Mucosa of descending colon (tissue), 3 donors: Measurements from ENCODE around the gene CIZ1. TPM values are rescaled to one million over a fixed set of nuclear protein-coding genes. Genes with fewer than 3 reads are reported as not detected.

Source experiments
- ATAC-seq: fragments of 200-7000 bp; cut with Tn5 transposase; one replicate; pipeline ENCODE4 v1.9.1; 2020; ENCODE audit warnings: mild to moderate bottlenecking, moderate library complexity
- DNase-seq, 3 donors: peaks; one replicate each; pipeline ENCODE4 v3.0.0-alpha.2; 2020
- H3K36me3 ChIP-seq: fragments of 200-600 bp; one replicate; pipeline ENCODE4 v1.8.0; 2021; ENCODE audit warnings: low read depth, mild to moderate bottlenecking
- H3K4me1 ChIP-seq: fragments of 200-600 bp; one replicate; pipeline ENCODE4 v1.8.0; 2021; ENCODE audit warnings: low read depth, mild to moderate bottlenecking
- H3K4me3 ChIP-seq: fragments of 200-600 bp; one replicate; pipeline ENCODE4 v1.8.0; 2021; ENCODE audit warnings: mild to moderate bottlenecking
- H3K9me3 ChIP-seq: fragments of 200-600 bp; one replicate; pipeline ENCODE4 v1.8.0; 2021; ENCODE audit warnings: mild to moderate bottlenecking
- intact Hi-C, 2 donors: fragments of 100-400 bp; cut with DNase I in 1 of 2; cut with micrococcal nuclease in 1 of 2; formaldehyde crosslinking; loops; one replicate each; pipeline versions ENCODE4 v1.11.0 to v1.11.1; 2022; cut with DNase I, micrococcal nuclease
- total RNA-seq, 3 donors: library from RNA; stranded (reverse); fragmentation: NEBNext Ultra II Directional in 2 of 3; extraction: Animal tissue kit (Norgen Biotek cat#: 25700) in 2 of 3; gene quantifications; one replicate each; pipeline versions ENCODE4 v1.2.1 to v1.2.4, GENCODE V29; 2021 to 2023
- TF ChIP-seq, protein P1 (sequence below): fragments of 200-600 bp; IDR thresholded peaks from one replicate; pipeline ENCODE4 v1.8.0; 2022; ENCODE audit warnings: antibody characterized with exemption, mild to moderate bottlenecking
- donor health status: DM: no; HTN: no; CAD: no; lungs with moderate emphysema.
- donor health status: DM: no; HTN: no; CAD: no.
- donor health status: DM: no; HTN: yes; CAD: no.

CIZ1 gene
- total RNA-seq, 3 donors from 2014 or later, result 88.0 to 176 (median 105) TPM

DNA sequence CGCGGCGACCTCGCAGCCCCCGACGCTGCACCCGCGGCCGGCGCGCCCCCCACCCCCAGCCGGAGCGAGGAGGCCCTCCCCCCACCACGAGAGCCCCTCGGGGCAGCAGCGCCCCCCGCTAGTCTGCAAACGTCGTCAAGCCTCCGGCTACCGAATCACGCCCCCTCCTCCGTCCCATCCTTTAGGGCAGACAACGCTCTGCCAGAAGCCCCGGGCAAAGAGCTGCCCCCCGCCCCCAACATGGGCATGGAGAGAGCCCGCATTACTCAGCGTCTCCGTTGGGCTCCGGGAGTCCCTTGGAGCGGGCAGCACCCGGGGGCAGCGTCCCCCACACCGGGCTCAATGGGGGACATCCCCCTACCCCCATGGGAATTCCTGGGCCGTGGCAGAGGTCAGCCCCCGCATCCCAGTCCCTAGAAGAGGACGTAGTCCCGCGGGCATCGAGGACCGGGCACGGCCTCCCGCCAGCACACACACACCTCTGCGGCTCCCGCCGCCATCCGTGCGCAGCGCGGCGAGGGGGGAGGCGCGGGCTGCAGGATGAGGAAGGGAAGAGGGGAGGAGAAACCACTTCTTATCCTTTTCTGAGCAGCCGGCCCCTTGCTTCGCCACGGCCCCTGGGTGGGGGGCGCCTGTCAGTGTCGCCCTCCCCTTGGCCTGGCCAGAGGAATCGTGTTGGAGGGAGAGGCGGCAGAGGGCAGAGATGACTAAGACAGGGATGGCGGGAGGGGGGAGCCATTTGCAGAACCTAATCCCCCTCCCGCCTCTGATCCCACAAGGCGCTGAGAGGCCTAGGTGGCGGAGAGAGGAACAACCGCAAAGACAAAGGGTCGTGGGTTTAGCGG is 12.6 kb upstream of the CIZ1 start:
- DNase-seq, result peak in 1 of 3 donors; percentile 56
- no peaks in the 10 kb centered on the region for H3K36me3 ChIP-seq
- H3K4me3 ChIP-seq, result no peak overlapping the region
- intact Hi-C loops, result no loop called here
- H3K4me1 ChIP-seq, result peaks cover 6% of the 10 kb centered on the region
- peak; percentile 35 for ATAC-seq
- TF ChIP-seq, protein P1, sequence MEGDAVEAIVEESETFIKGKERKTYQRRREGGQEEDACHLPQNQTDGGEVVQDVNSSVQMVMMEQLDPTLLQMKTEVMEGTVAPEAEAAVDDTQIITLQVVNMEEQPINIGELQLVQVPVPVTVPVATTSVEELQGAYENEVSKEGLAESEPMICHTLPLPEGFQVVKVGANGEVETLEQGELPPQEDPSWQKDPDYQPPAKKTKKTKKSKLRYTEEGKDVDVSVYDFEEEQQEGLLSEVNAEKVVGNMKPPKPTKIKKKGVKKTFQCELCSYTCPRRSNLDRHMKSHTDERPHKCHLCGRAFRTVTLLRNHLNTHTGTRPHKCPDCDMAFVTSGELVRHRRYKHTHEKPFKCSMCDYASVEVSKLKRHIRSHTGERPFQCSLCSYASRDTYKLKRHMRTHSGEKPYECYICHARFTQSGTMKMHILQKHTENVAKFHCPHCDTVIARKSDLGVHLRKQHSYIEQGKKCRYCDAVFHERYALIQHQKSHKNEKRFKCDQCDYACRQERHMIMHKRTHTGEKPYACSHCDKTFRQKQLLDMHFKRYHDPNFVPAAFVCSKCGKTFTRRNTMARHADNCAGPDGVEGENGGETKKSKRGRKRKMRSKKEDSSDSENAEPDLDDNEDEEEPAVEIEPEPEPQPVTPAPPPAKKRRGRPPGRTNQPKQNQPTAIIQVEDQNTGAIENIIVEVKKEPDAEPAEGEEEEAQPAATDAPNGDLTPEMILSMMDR, result no peak
- no peaks in the 10 kb centered on the region for H3K9me3 ChIP-seq

DNA sequence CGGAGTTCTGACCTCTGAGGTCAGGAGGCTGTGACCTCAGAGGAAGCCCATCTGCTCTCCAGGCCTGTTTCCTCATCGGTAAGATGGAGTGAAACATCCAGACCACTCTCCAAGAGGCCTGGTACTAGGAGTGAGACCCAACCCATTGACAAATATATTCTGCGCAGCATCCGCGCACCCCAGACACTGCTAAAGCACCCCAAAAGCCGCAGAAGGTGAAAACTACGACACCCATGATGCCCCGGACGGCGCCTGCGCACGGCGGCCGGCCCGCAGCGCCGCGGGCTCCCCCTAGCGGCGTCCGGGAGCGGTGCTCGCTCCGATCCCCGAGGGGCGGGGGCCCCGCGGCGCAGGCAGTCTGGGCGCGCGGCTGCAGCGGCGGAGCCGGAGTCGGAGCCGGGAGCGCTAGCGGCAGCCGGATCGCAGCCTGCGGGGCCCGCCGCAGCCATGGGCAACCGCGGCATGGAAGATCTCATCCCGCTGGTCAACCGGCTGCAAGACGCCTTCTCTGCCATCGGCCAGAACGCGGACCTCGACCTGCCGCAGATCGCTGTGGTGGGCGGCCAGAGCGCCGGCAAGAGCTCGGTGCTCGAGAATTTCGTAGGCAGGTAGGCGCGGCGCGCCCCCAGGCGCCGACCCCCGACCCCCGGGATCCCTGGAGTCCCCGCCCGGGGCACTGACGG is 11.8 kb upstream of the CIZ1 start, which contains the start of gene DNM1:
Gene DNM1 (plus strand): TSS at position 356 of the 683 bp plus-strand sequence. CDS start 92 bp downstream, at position 448.
- ATAC-seq (peak; percentile 98), DNase-seq (peak; percentile 55 to 77 (median 69))
- Histone ChIP-seq H3K36me3 (no peaks in the 10 kb centered on the region), H3K4me3 (no peak within 1 kb of the TSS), H3K9me3 (no peaks in the 10 kb centered on the region), H3K4me1 (peaks cover 6% of the 10 kb centered on the region)
- intact Hi-C loops, result no loop called here
- TF ChIP-seq, protein P1, result peak; percentile 97

DNA sequence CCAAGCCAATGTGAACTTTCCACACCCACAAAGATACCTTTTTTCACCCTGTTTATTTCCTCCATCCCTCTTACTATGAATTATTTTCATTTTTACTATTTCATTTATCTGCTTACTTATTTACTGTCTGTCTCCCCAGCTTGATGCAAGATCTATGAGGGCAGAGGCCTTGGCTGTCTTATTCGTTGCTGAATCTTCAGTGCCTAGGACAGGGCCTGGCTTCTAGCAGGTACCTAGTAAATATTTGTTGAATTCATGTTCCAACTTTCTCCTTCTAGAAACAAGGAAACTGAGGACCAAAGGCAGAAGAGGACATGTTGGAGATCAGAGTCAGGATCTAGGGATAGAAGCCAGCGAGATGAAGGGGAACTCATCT is 11.3 kb upstream of the CIZ1 start:
- H3K9me3 ChIP-seq, result no peaks in the 10 kb centered on the region
- intact Hi-C loops, result no loop called here
- H3K36me3 ChIP-seq, result no peaks in the 10 kb centered on the region
- H3K4me3 ChIP-seq, result no peak overlapping the region
- TF ChIP-seq, protein P1, result no peak
- ATAC-seq (no peak), DNase-seq (no peak)
- peaks cover 6% of the 10 kb centered on the region for H3K4me1 ChIP-seq

DNA sequence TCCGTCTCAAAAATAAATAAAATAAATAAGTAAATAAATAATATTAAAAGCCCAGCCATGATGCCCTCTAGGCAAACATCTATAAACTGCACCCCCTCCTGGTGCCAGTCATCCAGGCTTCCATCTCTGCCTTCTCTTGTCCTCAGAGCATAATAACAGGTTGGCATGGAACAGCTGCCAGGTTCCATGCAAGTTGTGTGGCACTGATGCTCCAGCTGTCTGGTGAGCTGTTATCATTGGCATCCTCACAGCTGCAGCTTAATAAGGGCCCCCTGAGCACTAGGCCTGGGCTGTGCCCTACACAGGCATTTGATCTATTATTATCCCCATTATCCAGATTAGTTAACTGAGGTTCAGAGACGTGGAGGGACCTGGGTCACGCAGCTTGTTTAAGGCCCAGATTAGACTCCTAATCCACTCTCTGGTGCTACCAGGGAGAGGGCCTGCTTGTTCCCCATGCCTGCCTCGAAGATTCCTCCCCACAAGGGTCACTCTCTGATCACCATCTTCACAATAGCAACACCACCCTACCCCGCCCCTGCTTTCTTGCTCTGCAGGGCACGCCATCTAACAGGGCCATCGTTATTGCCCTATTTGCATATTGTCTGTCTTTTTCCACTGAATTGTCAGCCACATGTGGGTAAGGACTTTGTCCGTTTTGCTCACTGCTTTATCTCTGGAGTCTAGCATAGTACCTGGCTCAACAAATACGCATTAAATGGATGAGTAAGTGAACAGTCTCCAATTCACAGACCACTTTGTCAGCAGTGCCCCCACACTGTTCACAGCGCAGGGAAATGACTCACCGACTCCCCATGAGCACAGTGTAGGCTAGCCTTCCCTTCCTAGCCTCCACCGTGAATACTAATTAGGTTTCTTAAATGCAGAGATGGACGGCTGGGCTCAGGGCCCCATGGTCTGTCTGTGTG is 10.3 kb upstream of the CIZ1 start:
- Histone ChIP-seq H3K4me3 (no peak overlapping the region), H3K9me3 (no peaks in the 10 kb centered on the region), H3K4me1 (peaks cover 6% of the 10 kb centered on the region), H3K36me3 (no peaks in the 10 kb centered on the region)
- TF ChIP-seq, protein P1, result no peak
- intact Hi-C loops, result no loop called here
- no peak for ATAC-seq
- DNase-seq, result no peak

DNA sequence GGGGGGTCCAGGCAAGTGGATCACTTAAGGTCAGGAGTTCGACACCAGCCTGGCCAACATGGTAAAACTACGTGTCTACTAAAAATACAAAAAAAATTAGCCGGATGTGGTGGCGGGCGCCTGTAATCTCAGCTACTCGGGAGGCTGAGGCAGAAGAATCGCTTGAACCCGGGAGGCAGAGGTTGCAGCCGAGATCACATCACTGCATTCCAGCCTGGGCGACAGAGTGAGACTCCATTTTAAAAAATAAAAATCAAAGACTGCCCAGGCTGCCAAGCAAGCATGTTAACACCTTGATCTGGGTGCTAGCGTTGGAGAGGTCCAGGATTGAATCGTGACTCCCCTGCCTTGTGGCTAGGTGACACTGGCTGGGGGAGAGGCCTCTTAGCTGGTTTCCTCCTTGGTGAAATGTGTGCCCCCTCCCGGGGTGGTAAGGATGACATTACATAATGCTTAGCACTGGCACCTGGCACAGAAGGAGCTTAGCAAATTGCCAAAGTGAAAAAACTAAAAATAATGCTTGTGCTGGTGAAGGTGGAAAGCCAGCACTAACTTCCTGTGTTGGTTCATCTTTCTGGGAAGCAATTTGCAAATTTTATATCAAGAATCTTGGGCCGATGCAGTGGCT is 2.2 kb upstream of the CIZ1 start:
- DNase-seq, result no peak
- ATAC-seq, result no peak
- Histone ChIP-seq H3K4me3 (no peak overlapping the region), H3K4me1 (peaks cover 14% of the 10 kb centered on the region), H3K36me3 (no peaks in the 10 kb centered on the region), H3K9me3 (no peaks in the 10 kb centered on the region)
- TF ChIP-seq, protein P1, result no peak
- intact Hi-C loops, result no loop called here
